Retina (tissue), 1 donor: Measurements from ENCODE around the gene CD300LG.
"Not testable (repeated sequence)": the region's sequence is repeated elsewhere in the genome, so short reads cannot be mapped to it uniquely, and the experiment has no call there.

Source experiments
- DNase-seq: peaks from one replicate; pipeline ENCODE4 v3.0.0-alpha.2; 2016

The CD300LG gene

GRCh38 chr17:43855061-43855460 is 8.1 kb downstream of the CD300LG start:
- DNase-seq: no peak

- no peak for DNase-seq
Observed at GRCh38 chr17:43856141-43856540, 9.2 kb downstream of the CD300LG start.

- DNase-seq: no peak
Observed at GRCh38 chr17:43857141-43857540, 10.2 kb downstream of the CD300LG start.

- DNase-seq: no peak
Observed at GRCh38 chr17:43857957-43858600, 11.1 kb downstream of the CD300LG start.

GRCh38 chr17:43860077-43860725 is 13.2 kb downstream of the CD300LG start:
- DNase-seq: no peak

- no peak for DNase-seq
Observed at GRCh38 chr17:43860927-43861622, 14.1 kb downstream of the CD300LG start.

GRCh38 chr17:43861960-43862359 is 15.0 kb downstream of the CD300LG start:
- no peak for DNase-seq

GRCh38 chr17:43864161-43864984 is 17.4 kb downstream of the CD300LG start:
- no peak for DNase-seq

GRCh38 chr17:43868226-43868994 is 21.4 kb downstream of the CD300LG start:
- no peak for DNase-seq

- DNase-seq: not testable (repeated sequence)
Observed at GRCh38 chr17:43869031-43869430, 22.1 kb downstream of the CD300LG start.

- DNase-seq: no peak
Observed at GRCh38 chr17:43871946-43872690, 25.1 kb downstream of the CD300LG start.

- DNase-seq: no peak
Observed at GRCh38 chr17:43873091-43873490, 26.1 kb downstream of the CD300LG start.

- DNase-seq: no peak
Observed at GRCh38 chr17:43873815-43874214, 26.8 kb downstream of the CD300LG start.

GRCh38 chr17:43874293-43874692 is 27.3 kb downstream of the CD300LG start:
- no peak for DNase-seq

GRCh38 chr17:43875476-43876147 is 28.6 kb downstream of the CD300LG start:
- no peak for DNase-seq

GRCh38 chr17:43877031-43877430 is 30.1 kb downstream of the CD300LG start:
- no peak for DNase-seq

GRCh38 chr17:43877451-43878155 is 30.6 kb downstream of the CD300LG start:
- DNase-seq: no peak

GRCh38 chr17:43878260-43879175 is 31.5 kb downstream of the CD300LG start:
- DNase-seq: peak; percentile 91

- DNase-seq: no peak
Observed at GRCh38 chr17:43879723-43880419, 32.9 kb downstream of the CD300LG start.
